HG03064 (cell line): ENCODE measurements around the gene TMEM132A.

Source experiments
- ATAC-seq: cut with Tn5 transposase; IDR thresholded peaks from one replicate; pipeline ENCODE4 v1.9.1; 2021; ENCODE audit warnings: low read depth; ENCODE audit not compliant: unreplicated experiment

The TMEM132A gene

DNA sequence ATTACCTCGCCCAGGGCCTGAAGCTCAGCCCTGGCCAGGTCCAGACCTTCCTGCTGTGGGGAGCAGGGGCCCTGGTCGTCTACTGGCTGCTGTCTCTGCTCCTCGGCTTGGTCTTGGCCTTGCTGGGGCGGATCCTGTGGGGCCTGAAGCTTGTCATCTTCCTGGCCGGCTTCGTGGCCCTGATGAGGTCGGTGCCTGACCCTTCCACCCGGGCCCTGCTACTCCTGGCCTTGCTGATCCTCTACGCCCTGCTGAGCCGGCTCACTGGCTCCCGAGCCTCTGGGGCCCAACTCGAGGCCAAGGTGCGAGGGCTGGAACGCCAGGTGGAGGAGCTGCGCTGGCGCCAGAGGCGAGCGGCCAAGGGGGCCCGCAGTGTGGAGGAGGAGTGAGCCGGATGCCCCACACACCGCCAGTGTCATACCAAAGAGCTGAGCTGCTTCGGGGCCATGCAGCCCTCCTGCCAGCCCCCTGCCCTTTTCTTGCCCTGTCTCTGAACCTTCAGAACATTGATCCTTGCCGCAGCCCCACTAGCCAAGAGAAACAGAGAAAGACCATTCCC is 2.4 kb upstream of the TMEM132A start:
- ATAC-seq = no peak

DNA sequence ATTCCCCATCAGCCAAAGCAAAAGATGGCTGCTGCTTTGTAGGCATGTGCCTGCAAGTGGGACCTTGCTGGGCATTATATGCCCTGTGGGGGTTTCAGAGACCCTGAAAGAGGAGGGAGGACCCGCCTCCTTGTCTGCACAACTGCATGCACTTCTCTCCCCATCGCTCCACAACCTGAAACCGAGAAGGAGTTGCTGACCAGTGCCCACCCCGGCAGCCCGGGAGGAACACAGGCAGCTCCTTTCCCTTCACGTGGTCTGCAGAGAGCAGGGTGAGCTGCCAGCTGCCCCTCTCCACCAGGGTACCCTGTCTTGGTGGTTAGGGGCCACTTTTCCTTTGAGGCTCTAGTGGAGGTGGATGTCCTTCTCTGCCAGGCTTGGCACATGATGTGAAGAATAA is 1.4 kb upstream of the TMEM132A start:
- no peak for ATAC-seq

DNA sequence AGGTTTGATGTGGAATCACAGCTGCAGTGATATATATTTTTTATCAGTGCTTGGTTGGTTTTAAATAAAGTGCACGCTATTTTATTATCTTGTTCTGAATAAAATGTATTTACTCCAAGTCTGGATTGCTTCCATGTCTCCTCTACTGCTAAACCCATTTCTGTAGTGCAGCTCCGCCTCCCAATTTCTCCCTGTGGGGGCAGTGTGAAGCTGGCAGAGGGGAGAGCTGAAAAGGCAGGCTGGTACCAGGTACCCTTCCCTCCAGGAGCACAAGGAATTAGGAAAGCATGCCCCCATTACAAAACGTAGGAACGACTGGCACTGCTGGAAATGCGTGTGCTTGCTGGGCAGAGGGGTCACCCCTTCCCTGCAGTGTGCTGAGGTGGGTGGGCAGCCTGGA is 934 bp upstream of the TMEM132A start:
- no peak for ATAC-seq

DNA sequence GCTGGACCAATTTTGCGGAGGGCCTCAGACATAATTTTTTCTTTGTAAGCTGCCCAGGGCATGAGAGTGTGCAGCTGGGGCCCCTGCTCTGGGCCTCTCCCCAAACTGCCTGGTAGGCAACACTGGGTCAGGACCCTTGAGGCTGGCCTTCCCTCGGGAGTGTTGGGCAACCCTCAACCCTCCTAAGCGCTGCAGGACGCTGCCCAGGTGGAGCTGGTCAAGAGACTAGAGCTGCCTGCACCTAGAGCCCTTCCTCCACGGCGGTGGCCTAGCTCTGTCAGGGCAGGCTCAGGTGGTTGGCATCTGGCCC is 505 bp upstream of the TMEM132A start:
- no peak for ATAC-seq

DNA sequence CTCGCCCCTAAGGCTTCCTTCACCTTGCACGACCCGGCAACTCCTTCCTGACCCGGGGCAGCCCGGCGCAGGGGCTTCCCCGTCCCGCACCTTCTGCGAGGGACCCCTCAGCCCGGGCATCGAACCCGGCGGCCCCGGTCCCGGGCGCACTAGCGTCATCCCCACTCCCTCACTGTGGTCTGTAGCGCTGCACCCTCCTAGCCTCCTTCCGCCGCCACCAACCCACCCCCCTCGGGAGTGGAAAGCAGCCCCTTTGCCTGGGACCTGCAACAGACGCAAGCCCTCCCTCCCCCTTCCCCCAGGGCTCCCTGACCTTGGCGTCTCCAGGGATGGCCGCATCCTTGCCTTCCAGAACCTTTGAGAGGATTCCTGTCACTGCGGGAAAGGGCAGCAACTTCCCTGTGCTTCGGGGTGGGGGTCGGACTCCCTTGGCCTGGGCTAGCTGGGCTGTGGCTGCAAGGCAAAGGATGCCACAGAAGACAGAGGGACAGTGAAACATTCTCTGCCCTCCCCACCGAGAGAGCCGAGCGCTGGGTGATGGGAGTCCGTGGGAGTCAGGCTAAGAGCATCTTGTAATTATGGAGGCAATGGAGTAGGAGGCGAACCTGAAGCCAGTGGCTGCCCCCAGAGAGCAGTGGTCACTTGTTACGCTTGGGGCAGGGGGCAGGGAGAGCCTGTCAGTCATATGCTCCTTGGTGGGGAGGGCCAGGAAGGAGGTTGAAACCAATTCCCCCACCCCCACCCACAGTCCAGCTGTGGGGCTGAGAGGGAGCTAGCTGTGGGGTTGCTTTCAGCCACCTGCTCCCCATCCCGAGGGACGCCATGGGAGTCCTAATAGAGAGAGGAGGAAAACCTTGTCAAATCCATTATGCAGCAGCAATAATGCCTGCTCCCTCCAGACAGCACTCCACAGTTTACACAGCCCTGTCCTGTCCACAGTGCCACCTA is 920 bp downstream of the TMEM132A start:
- ATAC-seq = no peak

DNA sequence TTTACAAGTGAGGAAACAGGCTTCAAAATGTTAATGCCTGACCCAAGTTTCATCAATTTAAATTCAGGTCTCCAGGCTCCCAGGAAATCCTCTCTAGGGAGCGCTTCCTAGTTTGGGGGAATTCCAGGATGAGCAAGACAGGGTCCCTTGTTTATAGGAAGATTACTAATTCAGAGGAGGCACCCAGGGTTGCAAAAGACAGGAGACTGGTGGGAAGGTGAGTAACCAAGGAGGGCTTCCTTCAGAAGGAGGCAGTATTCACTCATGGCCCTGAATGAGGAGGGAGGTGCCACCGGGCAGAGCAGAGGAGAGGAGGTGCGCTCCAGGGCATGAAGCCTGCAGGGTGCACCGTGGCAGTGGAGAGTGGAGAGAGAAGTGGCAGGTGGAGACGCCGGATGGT is 1.6 kb downstream of the TMEM132A start:
- no peak for ATAC-seq

DNA sequence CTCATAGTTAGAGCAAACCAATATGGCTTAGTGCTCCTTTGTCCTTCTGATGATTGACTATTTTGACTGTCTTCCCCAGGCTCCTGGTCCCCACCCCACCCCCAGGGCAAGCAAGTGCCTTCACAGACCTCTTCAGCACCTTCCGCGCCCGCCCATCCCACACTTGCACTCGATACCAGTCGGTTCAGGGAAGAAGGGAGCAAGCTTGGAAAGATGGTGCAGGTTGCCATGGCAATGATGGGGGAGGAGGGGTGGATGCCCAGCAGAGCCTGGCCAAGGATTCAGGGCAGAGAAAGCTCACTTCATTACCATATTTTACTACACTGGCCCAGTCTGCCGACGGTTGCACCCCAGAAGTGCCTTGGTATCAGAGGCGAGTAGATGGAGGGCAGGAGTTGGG is 2.2 kb downstream of the TMEM132A start:
- no peak for ATAC-seq

DNA sequence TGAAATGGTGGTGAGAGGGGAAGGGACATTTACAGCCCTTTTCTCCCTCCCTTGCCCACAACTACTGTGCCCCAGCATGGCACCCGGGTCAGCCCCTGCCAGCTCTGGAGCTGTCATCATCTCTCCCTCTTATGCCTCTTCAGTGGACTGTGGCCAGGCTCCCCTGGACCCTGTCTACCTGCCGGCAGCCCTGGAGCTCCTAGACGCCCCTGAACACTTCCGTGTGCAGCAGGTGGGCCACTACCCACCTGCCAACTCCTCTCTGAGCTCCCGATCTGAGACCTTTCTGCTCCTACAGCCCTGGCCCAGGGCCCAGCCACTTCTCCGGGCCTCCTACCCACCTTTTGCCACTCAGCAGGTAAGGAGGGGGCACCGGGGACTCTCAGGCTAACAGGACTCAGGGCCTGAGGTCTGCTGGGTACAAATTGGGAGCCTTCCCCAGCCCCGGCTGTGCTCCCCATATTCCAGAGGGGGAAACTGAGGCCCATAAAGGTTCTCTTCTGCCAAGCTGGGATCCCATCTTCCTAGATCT is 2.9 kb downstream of the TMEM132A start:
- ATAC-seq = no peak

DNA sequence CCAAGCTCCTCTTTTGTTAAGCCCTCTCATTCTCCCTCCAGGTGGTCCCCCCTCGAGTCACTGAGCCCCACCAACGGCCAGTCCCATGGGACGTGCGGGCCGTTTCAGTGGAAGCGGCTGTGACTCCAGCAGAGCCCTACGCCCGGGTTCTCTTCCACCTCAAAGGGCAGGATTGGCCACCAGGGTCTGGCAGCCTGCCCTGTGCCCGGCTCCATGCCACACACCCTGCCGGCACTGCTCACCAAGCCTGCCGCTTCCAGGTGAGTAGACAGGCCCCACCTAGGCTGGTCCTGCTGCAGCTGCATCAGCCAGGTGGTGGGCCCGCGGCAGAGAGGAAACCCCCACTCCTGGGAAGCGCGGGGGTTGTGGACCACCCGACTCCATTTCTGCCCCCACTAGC is 3.3 kb downstream of the TMEM132A start:
- no peak for ATAC-seq

DNA sequence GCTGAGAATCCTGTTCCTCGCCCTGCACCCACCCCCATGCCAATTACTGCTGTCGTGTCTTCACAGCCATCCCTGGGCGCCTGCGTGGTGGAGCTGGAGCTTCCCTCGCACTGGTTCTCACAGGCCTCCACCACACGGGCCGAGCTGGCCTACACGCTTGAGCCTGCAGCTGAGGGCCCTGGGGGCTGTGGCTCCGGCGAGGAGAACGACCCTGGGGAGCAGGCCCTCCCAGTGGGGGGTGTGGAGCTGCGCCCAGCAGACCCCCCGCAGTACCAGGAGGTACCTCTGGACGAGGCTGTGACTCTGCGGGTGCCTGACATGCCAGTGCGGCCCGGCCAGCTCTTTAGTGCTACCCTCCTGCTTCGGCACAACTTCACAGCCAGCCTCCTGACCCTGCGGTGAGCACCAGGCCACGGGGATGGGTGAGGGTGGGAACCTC is 4.3 kb downstream of the TMEM132A start:
- ATAC-seq = no peak

DNA sequence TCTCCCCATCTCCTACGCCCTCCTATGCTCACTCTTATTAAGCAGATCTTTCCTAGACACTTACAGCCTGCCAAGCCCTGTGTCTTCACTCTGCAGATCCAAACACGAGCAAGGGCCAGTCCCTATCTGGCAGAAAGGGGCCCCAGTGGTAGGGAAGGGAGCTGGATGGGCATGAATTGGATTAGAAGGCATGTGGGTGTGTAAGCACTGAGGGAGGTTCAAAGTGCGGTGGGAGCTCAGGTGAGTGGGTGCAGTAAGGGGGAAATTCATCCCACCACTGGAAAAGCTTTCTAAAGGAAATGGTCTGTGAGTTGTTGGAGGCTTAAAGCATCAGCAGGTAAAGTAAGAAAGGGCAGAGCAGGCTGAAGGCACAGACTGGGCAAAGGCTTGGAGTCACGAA is 5.5 kb downstream of the TMEM132A start:
- ATAC-seq = no peak

DNA sequence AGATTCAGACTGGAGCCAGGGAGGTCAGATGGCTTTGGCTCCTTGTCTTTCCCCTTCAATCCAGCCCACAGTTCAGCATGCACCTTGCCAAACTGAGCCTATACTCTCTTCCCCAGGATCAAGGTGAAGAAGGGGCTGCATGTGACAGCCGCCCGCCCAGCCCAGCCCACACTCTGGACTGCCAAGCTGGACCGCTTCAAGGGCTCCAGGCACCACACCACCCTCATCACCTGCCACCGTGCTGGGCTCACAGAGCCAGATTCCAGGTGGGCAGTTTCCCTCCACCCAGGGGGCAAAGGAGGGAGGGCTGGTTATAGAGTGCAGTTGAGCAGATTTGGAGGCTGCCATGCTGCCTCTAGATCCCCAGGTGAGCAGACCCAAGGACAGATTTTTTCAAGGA is 6.1 kb downstream of the TMEM132A start:
- no peak for ATAC-seq

DNA sequence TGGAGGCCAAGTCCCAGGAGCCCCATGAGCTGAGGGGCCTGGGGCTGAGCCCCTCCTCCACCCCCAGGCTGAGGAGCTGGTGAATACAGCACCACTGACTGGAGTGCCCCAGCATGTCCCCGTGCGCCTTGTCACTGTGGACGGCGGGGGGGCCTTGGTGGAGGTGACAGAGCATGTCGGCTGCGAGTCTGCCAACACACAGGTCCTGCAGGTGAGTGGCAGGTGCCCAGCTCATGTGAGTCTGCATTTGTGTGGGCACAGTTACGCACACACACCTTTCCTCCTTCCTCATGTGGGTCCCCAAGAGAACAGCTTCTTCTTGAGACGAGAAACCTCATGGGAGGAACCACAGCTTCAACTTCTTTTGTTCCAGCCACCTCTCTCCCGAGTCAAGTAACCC is 7.7 kb downstream of the TMEM132A start:
- ATAC-seq = no peak

DNA sequence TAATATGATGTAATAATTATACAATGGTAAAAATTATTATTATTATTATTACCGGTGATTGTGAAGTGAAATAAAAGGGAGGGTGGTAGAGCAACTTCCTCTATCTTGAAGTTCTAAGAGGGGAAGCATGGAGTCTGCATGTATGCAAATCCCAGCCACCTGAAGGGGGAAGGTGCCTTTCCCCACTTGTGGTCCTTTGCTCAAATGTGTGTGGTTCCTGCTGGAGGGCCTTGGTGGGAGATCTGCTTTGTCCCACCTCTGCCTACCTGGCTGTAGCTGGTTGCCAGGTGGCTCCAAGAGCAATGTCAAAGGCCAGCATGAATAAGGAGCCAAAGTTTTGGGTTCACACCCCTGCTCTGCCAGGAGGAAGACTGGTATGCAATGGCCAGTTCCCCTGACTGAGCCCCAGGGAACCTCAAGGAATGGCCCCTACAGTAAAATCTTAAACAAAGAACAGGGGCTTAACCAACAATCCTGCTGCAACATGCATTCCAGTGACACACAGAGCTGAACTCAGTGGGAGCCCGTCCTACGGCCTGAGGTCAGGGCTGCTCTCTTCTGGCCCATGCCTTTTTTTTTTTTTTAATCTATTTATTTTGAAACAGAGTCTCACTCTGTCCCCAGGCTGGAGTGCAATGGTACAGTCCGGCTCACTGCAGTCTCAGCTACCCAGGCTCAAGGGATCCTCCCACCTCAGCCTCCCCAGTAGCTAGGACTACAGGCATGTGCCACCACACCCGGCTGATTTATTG is 8.5 kb downstream of the TMEM132A start:
- no peak for ATAC-seq

DNA sequence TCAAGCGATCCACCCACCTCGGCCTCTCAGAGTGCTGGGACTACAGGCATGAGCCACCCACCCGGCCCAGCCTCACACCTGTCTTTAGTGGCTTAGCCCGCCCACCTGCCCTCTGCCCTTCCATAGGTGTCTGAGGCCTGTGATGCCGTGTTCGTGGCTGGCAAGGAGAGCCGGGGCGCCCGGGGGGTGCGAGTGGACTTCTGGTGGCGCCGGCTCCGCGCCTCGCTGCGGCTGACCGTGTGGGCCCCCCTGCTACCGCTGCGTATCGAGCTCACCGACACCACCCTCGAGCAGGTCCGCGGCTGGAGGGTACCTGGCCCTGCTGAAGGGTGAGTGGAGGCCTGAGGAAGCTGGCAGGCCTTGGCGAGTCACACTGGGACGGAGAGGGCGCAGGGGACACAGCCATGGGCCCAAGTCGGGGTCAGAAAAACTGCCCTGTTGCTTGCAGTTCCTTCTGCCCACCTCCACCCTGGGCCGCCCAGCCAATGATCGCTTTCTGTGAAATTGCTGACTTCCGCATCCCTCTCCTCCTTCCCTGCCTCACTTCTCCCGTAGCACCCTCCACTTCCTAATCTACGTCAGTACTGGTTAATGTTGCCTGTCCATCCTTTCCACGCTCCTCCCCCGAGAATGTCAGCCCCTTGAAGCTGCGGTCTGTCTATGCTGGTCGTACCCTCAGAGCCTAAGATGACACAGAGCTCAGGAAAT is 9.3 kb downstream of the TMEM132A start:
- ATAC-seq = no peak

DNA sequence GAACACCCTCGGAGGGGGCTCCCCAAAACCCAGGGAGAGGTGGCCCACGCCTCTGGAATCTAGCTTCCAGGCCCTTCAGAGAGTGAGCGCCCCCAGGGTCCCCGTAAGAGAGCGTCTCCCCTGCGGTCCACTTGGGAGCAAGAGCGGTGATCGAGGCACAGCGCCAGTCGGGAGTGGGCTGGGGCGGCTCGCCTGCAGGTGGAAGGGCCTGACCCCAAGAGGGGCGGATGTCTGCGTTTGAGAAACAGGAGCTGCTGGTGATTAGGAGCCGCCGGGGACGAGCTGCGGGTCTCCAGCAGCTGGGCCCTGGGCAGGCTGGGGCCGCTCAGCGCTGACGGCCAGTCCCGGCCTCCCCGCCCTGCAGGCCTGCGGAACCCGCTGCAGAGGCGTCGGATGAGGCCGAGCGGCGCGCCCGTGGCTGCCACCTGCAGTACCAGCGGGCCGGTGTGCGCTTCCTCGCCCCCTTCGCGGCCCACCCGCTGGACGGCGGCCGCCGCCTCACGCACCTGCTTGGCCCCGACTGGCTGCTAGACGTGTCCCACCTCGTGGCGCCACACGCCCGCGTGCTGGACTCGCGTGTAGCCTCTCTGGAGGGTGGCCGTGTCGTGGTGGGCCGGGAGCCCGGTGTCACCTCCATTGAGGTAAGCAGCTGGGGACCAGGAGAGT is 10.0 kb downstream of the TMEM132A start:
- ATAC-seq = no peak

DNA sequence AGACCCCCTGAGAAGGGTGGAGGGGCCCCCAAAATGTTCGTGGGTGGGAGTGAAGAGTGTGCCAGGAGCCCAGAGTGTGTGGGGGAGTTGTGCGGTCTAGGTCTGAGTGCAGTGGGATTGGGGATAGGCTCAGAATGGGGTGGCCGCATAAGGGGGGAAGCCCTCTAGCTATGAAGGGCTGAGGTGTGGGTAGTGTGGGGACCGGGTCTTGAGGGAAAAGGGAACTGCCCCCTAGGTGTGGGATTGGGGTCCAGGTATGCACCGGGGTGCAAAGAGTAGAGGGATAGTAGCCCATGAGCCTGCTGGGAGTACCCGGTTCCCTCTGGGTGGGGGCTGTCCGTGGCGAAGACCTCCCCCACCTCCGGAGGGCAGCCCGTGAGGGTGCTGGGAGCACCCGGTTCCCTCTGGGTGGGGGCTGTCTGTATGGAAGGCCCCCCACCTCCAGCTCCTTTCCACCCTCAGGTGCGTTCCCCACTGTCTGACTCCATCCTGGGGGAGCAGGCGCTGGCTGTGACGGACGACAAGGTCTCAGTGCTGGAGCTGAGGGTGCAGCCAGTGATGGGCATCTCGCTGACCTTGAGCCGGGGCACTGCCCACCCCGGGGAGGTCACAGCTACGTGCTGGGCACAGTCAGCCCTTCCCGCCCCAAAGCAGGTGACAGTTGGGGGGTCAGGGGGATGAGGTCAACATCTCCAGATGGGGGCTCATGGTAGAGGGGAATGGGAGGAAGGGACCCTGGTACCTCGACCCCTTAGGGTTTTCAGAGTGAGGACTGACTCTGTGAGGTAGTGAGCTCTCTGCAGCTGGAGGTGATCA is 10.7 kb downstream of the TMEM132A start:
- ATAC-seq = no peak

DNA sequence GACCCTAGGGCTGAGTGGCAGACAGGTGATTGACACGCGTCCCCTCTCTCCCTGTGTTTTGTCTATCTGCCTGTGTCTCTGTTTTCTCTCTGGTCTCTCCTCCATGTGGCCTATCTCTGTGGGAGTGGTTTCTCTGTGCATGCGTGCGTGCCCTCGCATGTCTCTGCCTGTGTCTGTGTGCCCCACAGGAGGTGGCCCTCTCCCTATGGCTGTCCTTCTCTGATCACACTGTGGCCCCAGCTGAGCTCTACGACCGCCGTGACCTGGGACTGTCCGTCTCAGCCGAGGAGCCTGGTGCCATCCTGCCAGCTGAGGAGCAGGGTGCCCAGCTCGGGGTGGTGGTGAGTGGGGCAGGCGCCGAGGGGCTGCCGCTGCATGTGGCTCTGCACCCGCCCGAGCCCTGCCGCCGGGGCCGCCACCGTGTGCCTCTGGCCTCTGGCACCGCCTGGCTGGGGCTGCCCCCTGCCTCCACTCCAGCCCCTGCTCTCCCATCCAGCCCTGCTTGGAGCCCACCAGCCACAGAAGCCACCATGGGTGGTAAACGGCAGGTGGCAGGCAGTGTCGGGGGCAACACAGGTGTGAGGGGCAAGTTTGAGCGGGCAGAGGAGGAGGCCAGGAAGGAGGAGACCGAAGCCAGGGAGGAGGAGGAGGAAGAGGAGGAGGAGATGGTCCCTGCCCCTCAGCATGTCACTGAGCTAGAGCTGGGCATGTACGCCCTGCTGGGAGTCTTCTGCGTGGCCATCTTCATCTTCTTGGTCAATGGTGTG is 11.6 kb downstream of the TMEM132A start:
- no peak for ATAC-seq
